IMR-90 (cell line): Measurements from ENCODE around the gene HMCN1. TPM values are rescaled to one million over a fixed set of nuclear protein-coding genes. Genes with fewer than 3 reads are reported as not detected.

Experiments used
- ATAC-seq: fragments of 200-7000 bp; cut with Tn5 transposase; 2 replicates; pipeline ENCODE4 v1.9.1; 2020; ENCODE audit warnings: low read depth, mild to moderate bottlenecking, moderate library complexity
- BruUV-seq: library from RNA; stranded (reverse); fragments of 400-500 nt; replicated peaks from 2 replicates; lab custom pipeline; 2021; lab: Mats Ljungman, UMichigan
- CTCF ChIA-PET: fragments of 300-600 bp; formaldehyde crosslinking; extraction: SDS; loops from one replicate; lab custom pipeline; 2021; ENCODE audit warnings: antibody characterized with exemption; lab: Yijun Ruan, JAX
- POLR2A ChIA-PET: fragments of 300-600 bp; sonication (Branson Sonifier 250); formaldehyde crosslinking; loops from one replicate; lab custom pipeline; 2022; ENCODE audit warnings: antibody characterized with exemption; ENCODE audit not compliant: unreplicated experiment; lab: Charles Lee
- DNase-seq: peaks from one replicate; pipeline ENCODE4 v3.0.0; 2013
- H2AFZ ChIP-seq: replicated peaks from 2 replicates; pipeline ENCODE3; 2013; ENCODE audit warnings: low read length, mild to moderate bottlenecking; ENCODE audit not compliant: poor library complexity
- H2AK5ac ChIP-seq: 2 replicates; pipeline ENCODE4 v1.6.1; 2013; ENCODE audit warnings: low read depth, low read length, inconsistent platforms
- H2AK9ac ChIP-seq: replicated peaks from 2 replicates; pipeline ENCODE3; 2013; ENCODE audit warnings: mild to moderate bottlenecking, low read depth, low read length, moderate library complexity; ENCODE audit not compliant: poor library complexity
- H2BK120ac ChIP-seq: 2 replicates; pipeline ENCODE4 v1.6.1; 2013; ENCODE audit warnings: low read depth, low read length, inconsistent platforms
- H2BK15ac ChIP-seq: 3 replicates; pipeline ENCODE4 v1.6.1; 2013; ENCODE audit warnings: low read depth, low read length, inconsistent platforms
- H2BK20ac ChIP-seq: 2 replicates; pipeline ENCODE4 v1.6.1; 2013; ENCODE audit warnings: low read depth, mild to moderate bottlenecking, inconsistent platforms, low read length, moderate library complexity
- H2BK5ac ChIP-seq: 2 replicates; pipeline ENCODE4 v1.6.1; 2013; ENCODE audit warnings: mild to moderate bottlenecking, low read depth, low read length, inconsistent platforms; ENCODE audit not compliant: poor library complexity, severe bottlenecking
- H3K14ac ChIP-seq: replicated peaks from 2 replicates; pipeline ENCODE4 v1.6.1; 2013; ENCODE audit warnings: low read depth, low read length, inconsistent platforms
- H3K18ac ChIP-seq: 2 replicates; pipeline ENCODE4 v1.6.1; 2013; ENCODE audit warnings: low read depth, low read length, control low read depth
- H3K23ac ChIP-seq: 2 replicates; pipeline ENCODE4 v1.6.1; 2013; ENCODE audit warnings: low read depth, low read length, inconsistent platforms
- H3K27ac ChIP-seq: 2 replicates; pipeline ENCODE4 v1.5.1; 2013; ENCODE audit warnings: mild to moderate bottlenecking, control low read depth, low read length; ENCODE audit not compliant: insufficient read depth
- H3K27me3 ChIP-seq: 2 replicates; pipeline ENCODE4 v1.6.1; 2013; ENCODE audit warnings: low read length; ENCODE audit not compliant: control insufficient read depth, insufficient read depth
- H3K36me3 ChIP-seq: 2 replicates; pipeline ENCODE4 v1.6.1; 2013; ENCODE audit warnings: low read length, mixed read lengths; ENCODE audit not compliant: control insufficient read depth, insufficient read depth
- H3K4ac ChIP-seq: 2 replicates; pipeline ENCODE4 v1.6.1; 2013; ENCODE audit warnings: low read depth, low read length, inconsistent platforms
- H3K4me1 ChIP-seq: 2 replicates; pipeline ENCODE4 v1.6.1; 2013; ENCODE audit warnings: low read length, mixed read lengths; ENCODE audit not compliant: control insufficient read depth, insufficient read depth
- H3K4me2 ChIP-seq: 2 replicates; pipeline ENCODE4 v1.6.1; 2013; ENCODE audit warnings: low read depth, mild to moderate bottlenecking, control low read depth, low read length, moderate library complexity
- H3K4me3 ChIP-seq: 2 replicates; pipeline ENCODE4 v1.5.1; 2013; ENCODE audit warnings: low read depth, mild to moderate bottlenecking, control low read depth, low read length, moderate library complexity; ENCODE audit not compliant: insufficient read depth
- H3K56ac ChIP-seq: 2 replicates; pipeline ENCODE4 v1.6.1; 2013; ENCODE audit warnings: low read length, inconsistent platforms; ENCODE audit not compliant: insufficient read depth; ENCODE audit errors: extremely low read depth
- H3K79me1 ChIP-seq, 2 experiments: 2 replicates each; pipeline ENCODE4 v1.6.1; 2013; ENCODE audit warnings: low read length in 2 of 2, inconsistent platforms in 1 of 2, low read depth in 1 of 2
- H3K9ac ChIP-seq: 2 replicates; pipeline ENCODE4 v1.6.1; 2013; ENCODE audit warnings: low read depth, low read length, control low read depth
- H3K9me1 ChIP-seq: 2 replicates; pipeline ENCODE4 v1.6.1; 2013; ENCODE audit warnings: low read length, inconsistent platforms; ENCODE audit not compliant: insufficient read depth
- H3K9me3 ChIP-seq: 2 replicates; pipeline ENCODE4 v1.6.1; 2013; ENCODE audit warnings: low read length; ENCODE audit not compliant: control insufficient read depth, insufficient read depth
- H4K20me1 ChIP-seq: 2 replicates; pipeline ENCODE4 v1.6.1; 2013; ENCODE audit warnings: low read length, inconsistent platforms; ENCODE audit not compliant: insufficient read depth
- H4K5ac ChIP-seq: 2 replicates; pipeline ENCODE4 v1.6.1; 2013; ENCODE audit warnings: mild to moderate bottlenecking, low read depth, low read length, control low read depth
- H4K8ac ChIP-seq, 2 experiments: 2 replicates each; pipeline ENCODE4 v1.6.1; 2013; ENCODE audit warnings: low read depth in 2 of 2, low read length in 2 of 2, control low read depth in 1 of 2, inconsistent platforms in 1 of 2
- H4K91ac ChIP-seq: 2 replicates; pipeline ENCODE4 v1.6.1; 2013; ENCODE audit warnings: low read depth, low read length, inconsistent platforms; ENCODE audit not compliant: insufficient read depth
- CHD1 ChIP-seq: IDR thresholded peaks from 2 replicates; pipeline ENCODE4 v1.6.1; 2012; ENCODE audit warnings: low read depth, low read length, improper control_type of control experiment
- ELK1 ChIP-seq: fragments of 150-350 bp; IDR thresholded peaks from 2 replicates; pipeline ENCODE4 v1.6.1; 2016; ENCODE audit warnings: low read depth, mild to moderate bottlenecking, low read length, moderate library complexity, borderline replicate concordance
- MAFK ChIP-seq: IDR thresholded peaks from 2 replicates; pipeline ENCODE4 v1.6.1; 2012; ENCODE audit warnings: low read depth, low read length, improper control_type of control experiment
- POLR2A ChIP-seq: IDR thresholded peaks from 2 replicates; pipeline ENCODE4 v1.6.1; 2012; ENCODE audit warnings: mild to moderate bottlenecking, low read depth, low read length
- RAD21 ChIP-seq: IDR thresholded peaks from 2 replicates; pipeline ENCODE4 v1.6.1; 2012; ENCODE audit warnings: low read length, improper control_type of control experiment
- RFX5 ChIP-seq: IDR thresholded peaks from 2 replicates; pipeline ENCODE4 v1.8.0; 2012; ENCODE audit warnings: low read depth, mild to moderate bottlenecking, low read length, moderate library complexity
- USF2 ChIP-seq: fragments of 150-350 bp; IDR thresholded peaks from 2 replicates; pipeline ENCODE4 v1.6.1; 2017; ENCODE audit warnings: mild to moderate bottlenecking, antibody characterized with exemption, low read length, low read depth
- WGBS, 2 experiments: methylation state at CpG; one replicate each; pipeline versions ENCODE4 v1.1.5 to v1.1.7; 2013; ENCODE audit warnings: missing lambda C conversion rate in 2 of 2; ENCODE audit not compliant: insufficient read length in 1 of 2; ENCODE audit errors: extremely low coverage in 2 of 2; 5-methylcytosine and 5-hydroxymethylcytosine counted together
- dilution Hi-C: fragments of 300-500 bp; cut with HindIII; formaldehyde crosslinking; loops from one replicate; pipeline ENCODE4 v1.14.3; 2018; ENCODE audit warnings: low sequenced_read_pairs; ENCODE audit not compliant: unreplicated experiment
- in situ Hi-C: fragments of 300-500 bp; cut with MboI; formaldehyde crosslinking; loops from 3 replicates; pipeline ENCODE4 v1.14.3; 2019; ENCODE audit warnings: low sequenced_read_pairs, inconsistent platforms, mixed read lengths
- intact Hi-C: fragments of 100-400 bp; cut with micrococcal nuclease; formaldehyde crosslinking; loops from 2 replicates; pipeline ENCODE4 v1.10.0; 2022
- polyA plus RNA-seq, 3 experiments: library from polyadenylated mRNA; depleted of rRNA; stranded (reverse); fragments of >200 nt; gene quantifications; 2 replicates each; pipeline ENCODE4 v1.2.3, GENCODE V29; 2012; ENCODE audit warnings: low replicate concordance in 1 of 3
- total RNA-seq: library from RNA; depleted of rRNA; stranded (reverse); fragments of >200 nt; gene quantifications from 2 replicates; pipeline ENCODE4 v1.2.3, GENCODE V29; 2012

Gene HMCN1
- total and polyA plus RNA-seq, 2 of the 4 experiments (the other 2 are of a cell fraction): 6.1 to 11.7 TPM

- H2AK9ac ChIP-seq: no peak overlapping the region
- no peaks in the 10 kb centered on the region for H3K36me3 ChIP-seq
- no TSS peak for BruUV-seq
- ChIA-PET CTCF (no interaction called here), POLR2A (no interaction called here)
- H3K4me3 ChIP-seq: no peak overlapping the region
- H2AK5ac ChIP-seq: no peak overlapping the region
- H3K23ac ChIP-seq: no peak overlapping the region
- no peak overlapping the region for H3K14ac ChIP-seq
- DNase-seq (peak; percentile 4), ATAC-seq (no peak)
- H2BK15ac ChIP-seq: no peak overlapping the region
- H3K4ac ChIP-seq: no peak overlapping the region
- H2BK20ac ChIP-seq: no peak overlapping the region
- H4K8ac ChIP-seq: no peak overlapping the region
- no peak overlapping the region for H3K27ac ChIP-seq
- H2BK120ac ChIP-seq: no peak overlapping the region
- H2BK5ac ChIP-seq: no peak overlapping the region
- H4K5ac ChIP-seq: no peak overlapping the region
- H4K20me1 ChIP-seq: no peaks in the 10 kb centered on the region
- H2AFZ ChIP-seq: no peak overlapping the region
- intact Hi-C loops: no loop called here
- H3K4me2 ChIP-seq: peak overlapping the region; percentile 40; the same call in 1 of the 2 replicates
- no peak overlapping the region for H3K18ac ChIP-seq
- no peak overlapping the region for H4K91ac ChIP-seq
- peaks cover 5% of the 10 kb centered on the region; the same call in 1 of the 2 replicates for H3K4me1 ChIP-seq
- H3K56ac ChIP-seq: no peak overlapping the region
- dilution Hi-C loops: no loop called here
- TF ChIP-seq POLR2A (no peak), RAD21 (no peak), CHD1 (no peak), MAFK (no peak), ELK1 (no peak), USF2 (no peak), RFX5 (no peak)
- H3K9me1 ChIP-seq: no peaks in the 10 kb centered on the region
- peaks cover 2% of the 10 kb centered on the region; the same call in 1 of the 2 replicates for H3K9me3 ChIP-seq
- no peaks in the 10 kb centered on the region for H3K79me1 ChIP-seq
- WGBS, 2 experiments: no CpG with 5 or more reads among the region's 2 CpGs
- no peak overlapping the region for H3K9ac ChIP-seq
- no peaks in the 10 kb centered on the region for H3K27me3 ChIP-seq
- in situ Hi-C loops: no loop called here
Measured at GRCh38 chr1:185938396-185938795, 204.2 kb downstream of the HMCN1 start.
